K562 (cell line): Measurements from ENCODE around the gene GLP2R. TPM values are rescaled to one million over a fixed set of nuclear protein-coding genes. Genes with fewer than 3 reads are reported as not detected.

ENCODE experiments used
- ATAC-seq: fragments of 200-7000 bp; cut with Tn5 transposase; 3 replicates; pipeline ENCODE4 v1.9.1; 2020; ENCODE audit warnings: moderate library complexity
- BruUV-seq: library from RNA; stranded (reverse); fragments of 400-500 nt; replicated peaks from 2 replicates; lab custom pipeline; 2021; lab: Mats Ljungman, UMichigan
- CTCF ChIA-PET: fragments of 300-600 bp; formaldehyde crosslinking; extraction: SDS; loops from one replicate; lab custom pipeline; 2021; ENCODE audit warnings: low intra/inter-chr PET ratio; lab: Yijun Ruan, JAX
- POLR2A ChIA-PET: fragments of 300-600, 350-650 bp; sonication (Branson Sonifier 250); formaldehyde crosslinking; extraction: SDS; loops from one replicate; lab custom pipeline; 2021; ENCODE audit warnings: antibody characterized with exemption, inconsistent platforms; lab: Yijun Ruan, JAX
- DNase-seq, 4 experiments: peaks; one replicate each; pipeline versions ENCODE4 v3.0.0 to v3.0.0-alpha.2; 2011 to 2018; ENCODE audit warnings: low spot score in 3 of 4, mixed read lengths in 3 of 4; ENCODE audit errors: extremely low read depth in 1 of 4
- FAIRE-seq: peaks from 2 replicates; lab custom pipeline; 2011; peaks lifted over from hg19 to GRCh38; lab: Jason Lieb, UNC
- H2AFZ ChIP-seq: 2 replicates; pipeline ENCODE4 v1.6.0; 2011; ENCODE audit warnings: low read depth, low read length, control low read depth, inconsistent platforms
- H3K27ac ChIP-seq: fragments of 200-600 bp; 3 replicates; pipeline ENCODE4 v1.8.0; 2011; ENCODE audit warnings: low read depth, mild to moderate bottlenecking, control low read depth, inconsistent platforms, low read length, moderate library complexity, mixed read lengths; ENCODE audit errors: extremely low read depth
- H3K27me3 ChIP-seq, 2 experiments: fragments of 300-600 bp in 1 of 2; 2 replicates in 1 of 2; 3 replicates in 1 of 2; pipeline versions ENCODE4 v1.6.0 to v1.8.0; 2011; ENCODE audit warnings: inconsistent platforms in 2 of 2, low read length in 2 of 2, mild to moderate bottlenecking in 1 of 2, mixed read lengths in 1 of 2, moderate library complexity in 1 of 2; ENCODE audit not compliant: control insufficient read depth in 2 of 2, insufficient read depth in 2 of 2
- H3K36me3 ChIP-seq: fragments of 300-600 bp; 3 replicates; pipeline ENCODE4 v1.8.0; 2011; ENCODE audit warnings: mild to moderate bottlenecking, low read length, inconsistent platforms; ENCODE audit not compliant: control insufficient read depth, insufficient read depth
- H3K4me1 ChIP-seq, 2 experiments: fragments of 200-600 bp in 1 of 2; replicated peaks in 1 of 2; 2 replicates in 1 of 2; 3 replicates in 1 of 2; pipeline versions ENCODE4 v1.5.1 to v1.8.0; 2011; ENCODE audit warnings: inconsistent platforms in 2 of 2, low read length in 2 of 2, mild to moderate bottlenecking in 1 of 2, mixed read lengths in 1 of 2, moderate library complexity in 1 of 2; ENCODE audit not compliant: control insufficient read depth in 2 of 2, insufficient read depth in 2 of 2
- H3K4me2 ChIP-seq: 2 replicates; pipeline ENCODE4 v1.6.1; 2011; ENCODE audit warnings: low read length, control low read depth, inconsistent platforms, mixed read lengths; ENCODE audit not compliant: insufficient read depth
- H3K4me3 ChIP-seq: fragments of 200-600 bp; sonication (generic), shearing (Covaris generic); 2 replicates; pipeline ENCODE4 v1.5.1; 2016; ENCODE audit warnings: control low read depth, inconsistent platforms
- H3K79me2 ChIP-seq: fragments of 200-600 bp; 3 replicates; pipeline ENCODE4 v1.8.0; 2011; ENCODE audit warnings: low read length, inconsistent platforms; ENCODE audit not compliant: control insufficient read depth, insufficient read depth
- H3K9ac ChIP-seq, 2 experiments: 2 replicates each; pipeline versions ENCODE4 v1.6.0 to v1.6.1; 2011; ENCODE audit warnings: low read depth in 2 of 2, low read length in 2 of 2, control low read depth in 1 of 2, inconsistent platforms in 1 of 2, mild to moderate bottlenecking in 1 of 2, mixed read lengths in 1 of 2; ENCODE audit not compliant: insufficient read depth in 1 of 2
- H3K9me1 ChIP-seq: one replicate; pipeline ENCODE4 v1.6.0; 2011; ENCODE audit warnings: inconsistent platforms, mild to moderate bottlenecking, low read length, moderate library complexity; ENCODE audit not compliant: control insufficient read depth, insufficient read depth
- H3K9me3 ChIP-seq: replicated peaks from 2 replicates; pipeline ENCODE4 v1.5.1; 2011; ENCODE audit warnings: low read depth, low read length, inconsistent platforms; ENCODE audit not compliant: control insufficient read depth, insufficient read depth
- H4K20me1 ChIP-seq: replicated peaks from 2 replicates; pipeline ENCODE4 v1.6.1; 2011; ENCODE audit warnings: low read length, inconsistent platforms, mixed read lengths; ENCODE audit not compliant: control insufficient read depth, insufficient read depth
- CTCF ChIP-seq, 3 experiments: IDR thresholded peaks in 2 of 3; conservative IDR thresholded peaks in 1 of 3; 2 replicates each; pipeline ENCODE4 v1.5.1; 2011 to 2012; ENCODE audit warnings: low read length in 3 of 3, mild to moderate bottlenecking in 3 of 3, control low read depth in 2 of 3, improper control_type of control experiment in 1 of 3, inconsistent platforms in 1 of 3, low read depth in 1 of 3, mixed read lengths in 1 of 3, moderate library complexity in 1 of 3; ENCODE audit not compliant: insufficient read depth in 2 of 3
- EZH2 ChIP-seq: IDR thresholded peaks from 2 replicates; pipeline ENCODE4 v1.6.1; 2012; ENCODE audit warnings: low read depth, mild to moderate bottlenecking, inconsistent platforms, low read length, borderline replicate concordance
- HDAC2 ChIP-seq: fragments of 450-650 bp; IDR thresholded peaks from 2 replicates; pipeline ENCODE4 v1.6.1; 2016; ENCODE audit warnings: mild to moderate bottlenecking
- HNRNPUL1 ChIP-seq: fragments of 200-400 bp; formaldehyde crosslinking; IDR thresholded peaks from 2 replicates; pipeline ENCODE4 v1.6.1; 2017; ENCODE audit warnings: low read length
- PRPF4 ChIP-seq: fragments of 200-400 bp; formaldehyde crosslinking; IDR thresholded peaks from one replicate; pipeline ENCODE4 v1.6.1; 2017; ENCODE audit warnings: low read length, low read depth, mild to moderate bottlenecking; ENCODE audit not compliant: insufficient read depth, poor library complexity, severe bottlenecking
- RAD21 ChIP-seq, 2 experiments: fragments of 250-450 bp in 1 of 2; fragments of 450-650 bp in 1 of 2; sonication (Bioruptor Pico) in 1 of 2; formaldehyde crosslinking in 1 of 2; IDR thresholded peaks in 1 of 2; conservative IDR thresholded peaks in 1 of 2; 2 replicates each; pipeline versions ENCODE4 v1.4.0 to v1.8.0; 2020 to 2022; ENCODE audit warnings: mild to moderate bottlenecking in 2 of 2, moderate library complexity in 1 of 2
- ZNF766 ChIP-seq: fragments of 200-800 bp; sonication (Bioruptor generic); conservative IDR thresholded peaks from 2 replicates; pipeline ENCODE4 v1.6.1; 2016; ENCODE audit warnings: missing genetic modification characterization, missing compliant biosample characterization
- WGBS: fragments of 100-300 bp; shearing (Covaris generic); methylation state at CpG from one replicate; pipeline ENCODE4 v1.1.6; 2016; ENCODE audit warnings: low coverage, mixed read lengths; ENCODE audit not compliant: insufficient coverage; ENCODE audit errors: missing lambda C conversion rate; 5-methylcytosine and 5-hydroxymethylcytosine counted together
- in situ Hi-C: fragments of 300-500 bp; cut with MboI; formaldehyde crosslinking; loops from 4 replicates; pipeline ENCODE4 v1.15.0; 2018; ENCODE audit warnings: inconsistent platforms, mixed read lengths
- intact Hi-C: fragments of 100-400 bp; cut with micrococcal nuclease; formaldehyde crosslinking; loops from 2 replicates; pipeline ENCODE4 v1.14.2; 2022
- polyA plus RNA-seq, 8 experiments: library from polyadenylated mRNA; depleted of rRNA in 4 of 8; stranded (reverse) in 5 of 8; unstranded in 3 of 8; fragments of >200 nt; fragmentation: Nextera tagmentation in 2 of 8; fragmentation: Illumina TruSeq in 1 of 8; extraction: Ambion mirVana in 2 of 8; extraction: Trizol in 1 of 8; gene quantifications; 2 replicates each; pipeline versions ENCODE4 v1.2.1 to v1.2.3, GENCODE V29; 2011 to 2014; ENCODE audit warnings: inconsistent platforms in 1 of 8, missing spikeins in 1 of 8
- total RNA-seq, 7 experiments: library from RNA; depleted of rRNA in 6 of 7; stranded (reverse); fragments of >200 nt in 6 of 7; fragmentation: Illumina TruSeq in 2 of 7; extraction: Trizol in 2 of 7; gene quantifications; 2 replicates each; pipeline versions ENCODE4 v1.2.1 to v1.2.3, GENCODE V29; 2011 to 2021; ENCODE audit warnings: low replicate concordance in 1 of 7
- TF ChIP-seq, protein P1 (sequence below): fragments of 450-650 bp; IDR thresholded peaks from 2 replicates; pipeline ENCODE4 v1.6.1; 2018; ENCODE audit not compliant: partially characterized antibody

Gene GLP2R
- total and polyA plus RNA-seq, 9 of the 15 experiments (the other 6 are each of a cell fraction or from before 2014, with no cell fraction given), result not detected

DNA sequence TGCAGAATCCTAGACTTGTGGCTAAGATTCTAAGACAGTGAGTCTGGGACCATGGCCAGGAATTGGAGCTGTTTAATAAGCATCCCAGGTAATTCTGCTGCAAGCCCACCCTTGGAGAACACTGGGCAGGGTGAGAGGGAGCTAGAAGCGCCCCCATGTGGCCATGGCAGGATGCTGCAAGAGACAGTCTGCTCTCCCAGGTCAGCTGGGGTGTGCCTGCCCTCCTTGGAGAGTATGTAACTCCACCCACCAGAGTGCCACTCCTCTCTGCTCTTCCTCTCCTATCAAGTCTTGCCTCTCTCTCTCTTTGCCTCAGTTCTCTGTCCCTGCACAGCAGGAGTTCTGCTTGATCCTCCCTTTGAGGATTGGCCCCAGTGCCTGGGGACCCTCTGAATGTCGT, 64.4 kb downstream of the GLP2R start:
- ChIA-PET CTCF (no interaction called here), POLR2A (no interaction called here)
- ATAC-seq (peak; percentile 88), FAIRE-seq (no peak), DNase-seq (peak; percentile 32 to 54 (median 49))
- Histone ChIP-seq H3K36me3 (no peaks in the 10 kb centered on the region), H4K20me1 (no peaks in the 10 kb centered on the region), H3K4me3 (no peak overlapping the region), H3K27me3 (no peaks in the 10 kb centered on the region), H3K79me2 (no peaks in the 10 kb centered on the region), H3K9ac (no peak overlapping the region)
- intact Hi-C loops, result no loop called here
- 0% methylated on average over 2 of the region's 2 CpGs for WGBS
- TF ChIP-seq PRPF4, result no peak
- no peak for TF ChIP-seq ZNF766 (CRISPR knock-in tag)
- TF ChIP-seq RAD21 (CRISPR knock-in tag; conservative IDR thresholded peaks at IDR 0.05 in 1 of 2, IDR thresholded peaks at IDR 0.05 in 1 of 2), result peak in 1 of 2 experiments; percentile 3; a peak in 1 of 4 replicates
- no peak for TF ChIP-seq EZH2
- TF ChIP-seq CTCF (IDR thresholded peaks at IDR 0.05 in 2 of 3, conservative IDR thresholded peaks at IDR 0.05 in 1 of 3; ENCODE audit: insufficient read depth in 2 of 3, low read depth in 1 of 3, low read length in 3 of 3), result peak; percentile 42 to 63 (median 46); a peak in 5 of 6 replicates
- TF ChIP-seq, protein P1, sequence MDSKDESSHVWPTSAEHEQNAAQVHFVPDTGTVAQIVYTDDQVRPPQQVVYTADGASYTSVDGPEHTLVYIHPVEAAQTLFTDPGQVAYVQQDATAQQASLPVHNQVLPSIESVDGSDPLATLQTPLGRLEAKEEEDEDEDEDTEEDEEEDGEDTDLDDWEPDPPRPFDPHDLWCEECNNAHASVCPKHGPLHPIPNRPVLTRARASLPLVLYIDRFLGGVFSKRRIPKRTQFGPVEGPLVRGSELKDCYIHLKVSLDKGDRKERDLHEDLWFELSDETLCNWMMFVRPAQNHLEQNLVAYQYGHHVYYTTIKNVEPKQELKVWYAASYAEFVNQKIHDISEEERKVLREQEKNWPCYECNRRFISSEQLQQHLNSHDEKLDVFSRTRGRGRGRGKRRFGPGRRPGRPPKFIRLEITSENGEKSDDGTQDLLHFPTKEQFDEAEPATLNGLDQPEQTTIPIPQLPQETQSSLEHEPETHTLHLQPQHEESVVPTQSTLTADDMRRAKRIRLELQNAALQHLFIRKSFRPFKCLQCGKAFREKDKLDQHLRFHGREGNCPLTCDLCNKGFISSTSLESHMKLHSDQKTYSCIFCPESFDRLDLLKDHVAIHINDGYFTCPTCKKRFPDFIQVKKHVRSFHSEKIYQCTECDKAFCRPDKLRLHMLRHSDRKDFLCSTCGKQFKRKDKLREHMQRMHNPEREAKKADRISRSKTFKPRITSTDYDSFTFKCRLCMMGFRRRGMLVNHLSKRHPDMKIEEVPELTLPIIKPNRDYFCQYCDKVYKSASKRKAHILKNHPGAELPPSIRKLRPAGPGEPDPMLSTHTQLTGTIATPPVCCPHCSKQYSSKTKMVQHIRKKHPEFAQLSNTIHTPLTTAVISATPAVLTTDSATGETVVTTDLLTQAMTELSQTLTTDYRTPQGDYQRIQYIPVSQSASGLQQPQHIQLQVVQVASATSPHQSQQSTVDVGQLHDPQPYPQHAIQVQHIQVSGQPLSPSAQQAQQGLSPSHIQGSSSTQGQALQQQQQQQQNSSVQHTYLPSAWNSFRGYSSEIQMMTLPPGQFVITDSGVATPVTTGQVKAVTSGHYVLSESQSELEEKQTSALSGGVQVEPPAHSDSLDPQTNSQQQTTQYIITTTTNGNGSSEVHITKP, result peak; percentile 71
- TF ChIP-seq HNRNPUL1, result no peak
- no peak for TF ChIP-seq HDAC2
- TF ChIP-seq, all 486 proteins: peak for 3
- no TSS peak for BruUV-seq
- H3K4me1 ChIP-seq, result no peaks in the 10 kb centered on the region
- no peaks in the 10 kb centered on the region for H3K9me1 ChIP-seq
- H3K27ac ChIP-seq, result no peak overlapping the region
- no peaks in the 10 kb centered on the region for H3K9me3 ChIP-seq
- no peak overlapping the region for H2AFZ ChIP-seq
- H3K4me2 ChIP-seq, result no peak overlapping the region
- in situ Hi-C loops, result no loop called here
